NCI-H1092 (cell line): ENCODE measurements around the gene EXOC7.

Experiments used
- DNase-seq: peaks from one replicate; lab custom pipeline; 2025; lab: John Stamatoyannopoulos, UW

The EXOC7 gene

DNA sequence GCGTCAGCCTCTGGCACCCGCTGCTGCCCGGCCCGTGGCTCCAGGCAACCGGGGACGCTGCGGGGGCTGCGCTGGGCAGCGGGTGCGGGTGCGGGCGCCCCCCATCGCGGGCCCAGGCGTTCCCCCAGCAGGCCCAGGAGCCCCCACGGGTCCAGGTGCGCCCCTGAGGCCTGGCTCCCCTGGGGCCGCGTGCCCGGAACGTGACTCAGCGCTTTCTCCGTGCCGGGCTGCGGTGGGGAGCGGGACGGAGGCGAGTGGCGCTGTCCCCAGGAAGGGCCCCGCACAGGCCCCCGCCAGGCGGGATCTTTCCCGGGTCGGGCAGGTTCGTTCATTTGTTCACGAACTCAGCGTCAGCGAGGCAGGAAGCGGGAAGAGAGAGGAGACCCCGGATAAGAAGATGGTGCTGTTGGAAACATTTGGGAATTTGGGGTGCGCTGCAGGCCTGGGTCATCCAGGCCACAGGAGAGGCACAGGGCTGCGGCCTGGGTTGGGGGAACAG is 18.4 kb upstream of the EXOC7 start:
- DNase-seq, result no peak

DNA sequence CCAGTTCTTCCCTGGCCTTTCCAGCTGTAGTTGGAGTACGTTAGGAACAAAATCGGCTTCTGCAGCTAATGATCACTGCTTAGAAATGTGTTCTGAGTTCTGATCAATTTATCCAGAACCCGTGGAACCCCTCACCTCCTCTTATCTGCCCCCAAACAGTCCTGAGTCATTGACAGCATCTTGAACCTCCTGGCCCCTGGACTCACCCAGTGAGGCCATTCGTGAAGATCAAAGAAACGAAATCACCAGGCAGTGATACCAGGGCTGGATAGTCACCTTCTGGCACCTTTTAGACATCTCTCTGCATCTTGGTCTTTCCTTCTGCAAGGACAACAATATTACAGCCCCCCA is 17.0 kb upstream of the EXOC7 start:
- no peak for DNase-seq

DNA sequence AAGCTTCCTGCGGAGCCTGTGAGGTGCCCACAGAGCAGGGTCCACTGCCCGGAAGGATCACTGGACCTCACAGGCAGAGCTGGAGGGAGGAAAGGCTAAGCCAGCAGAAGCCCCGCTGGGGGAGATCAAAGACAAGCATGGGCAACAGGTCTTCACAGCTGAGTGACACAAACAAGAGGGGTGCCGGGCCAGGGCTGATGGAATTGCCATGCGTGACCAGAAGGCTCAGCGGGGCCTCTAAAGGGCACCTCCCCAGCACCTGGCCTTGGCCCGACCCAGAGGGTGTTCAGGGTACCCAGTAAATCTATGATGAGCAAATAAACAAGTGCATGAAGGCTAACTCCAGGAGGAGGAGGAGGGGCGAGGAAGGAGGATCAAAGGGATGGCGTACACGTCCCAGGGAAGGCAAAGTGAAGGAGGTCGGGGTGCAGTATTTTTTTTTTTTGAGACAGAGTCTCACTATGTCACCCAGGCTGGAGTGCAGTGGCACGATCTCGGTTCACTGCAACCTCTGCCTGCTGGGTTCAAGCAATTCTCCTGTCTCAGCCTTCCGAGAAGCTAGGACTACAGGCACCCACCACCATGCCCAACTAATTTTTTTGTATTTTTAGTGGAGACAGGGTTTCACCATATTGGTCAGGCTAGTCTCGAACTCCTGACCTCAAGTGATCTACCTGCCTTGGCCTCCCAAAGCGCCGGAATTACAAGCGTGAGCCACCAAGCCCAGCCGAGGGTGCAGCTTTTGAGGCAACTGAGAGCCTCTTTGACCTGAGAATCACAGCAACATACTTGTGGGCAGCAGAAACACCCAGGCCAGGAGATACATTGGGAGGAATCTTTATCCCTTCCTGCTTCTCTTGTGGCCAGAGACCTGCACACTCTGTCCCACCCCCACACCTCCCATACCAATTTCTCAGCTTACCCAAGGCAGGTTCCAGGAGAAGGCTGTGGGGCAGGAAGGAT is 16.1 kb upstream of the EXOC7 start:
- no peak for DNase-seq

DNA sequence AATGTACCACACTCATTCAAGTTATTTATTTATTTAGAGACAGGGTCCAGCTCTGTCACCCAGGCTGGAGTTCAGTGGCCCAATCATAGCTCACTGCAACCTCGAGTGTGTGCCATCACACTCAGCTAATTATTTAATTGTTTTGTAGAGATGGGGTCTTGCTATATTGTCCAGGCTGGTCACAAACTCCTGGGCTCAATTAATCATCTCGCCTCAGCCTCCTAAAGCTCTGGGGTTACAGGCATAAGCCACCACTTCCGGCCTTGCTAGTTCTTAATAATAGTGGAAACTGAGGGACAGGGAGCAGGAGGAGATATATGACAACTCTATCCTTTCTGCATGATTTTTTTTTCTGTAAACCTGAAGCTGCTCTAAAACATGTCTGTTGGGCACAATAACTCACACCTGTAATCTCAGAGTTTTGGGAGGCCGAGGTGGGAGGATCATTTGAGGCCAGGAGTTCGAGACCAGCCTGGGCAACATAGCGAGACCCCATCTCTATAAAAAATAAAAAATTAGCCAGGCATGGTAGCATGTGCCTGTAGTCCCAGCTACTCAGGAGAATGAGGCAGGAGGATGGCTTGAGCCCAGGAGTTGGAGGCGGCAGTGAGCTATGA is 11.7 kb upstream of the EXOC7 start:
- no peak for DNase-seq

DNA sequence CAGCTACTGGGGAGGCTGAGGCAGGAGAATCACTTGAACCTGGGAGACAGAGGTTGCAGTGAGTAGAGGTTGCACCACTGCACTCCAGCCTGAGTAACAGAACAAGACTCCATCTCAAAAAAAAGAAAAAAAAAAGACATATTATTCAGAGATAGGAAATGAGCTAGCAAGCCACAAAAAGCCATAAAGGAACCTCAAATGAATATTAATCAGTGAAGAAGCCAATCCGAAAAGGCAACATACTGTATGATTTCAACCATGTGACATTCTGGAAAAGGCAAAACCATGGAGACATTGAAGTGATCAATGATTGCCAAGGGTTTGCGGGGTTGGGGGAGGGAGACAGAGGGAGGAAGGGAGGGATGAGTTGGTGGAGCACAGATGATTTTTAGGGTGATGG is 8.4 kb upstream of the EXOC7 start:
- no peak for DNase-seq

DNA sequence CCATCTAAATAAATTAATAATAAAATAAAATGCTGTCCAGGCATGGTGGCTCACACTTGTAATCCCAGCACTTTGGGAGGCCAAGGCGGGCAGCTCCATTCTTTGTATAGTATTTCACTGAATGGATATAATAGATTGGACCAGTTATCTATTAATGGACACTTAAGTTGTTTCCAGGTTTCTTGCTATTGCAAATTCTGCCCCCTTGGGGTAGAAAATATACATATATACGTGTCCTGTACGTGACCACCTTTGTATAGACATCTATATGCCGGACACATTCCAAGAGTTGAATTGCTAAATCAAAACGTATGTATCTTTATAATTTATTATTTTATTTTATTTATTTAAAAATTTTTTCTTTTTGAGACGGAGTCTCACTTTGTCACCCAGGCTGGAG is 3.9 kb upstream of the EXOC7 start:
- DNase-seq, result no peak

DNA sequence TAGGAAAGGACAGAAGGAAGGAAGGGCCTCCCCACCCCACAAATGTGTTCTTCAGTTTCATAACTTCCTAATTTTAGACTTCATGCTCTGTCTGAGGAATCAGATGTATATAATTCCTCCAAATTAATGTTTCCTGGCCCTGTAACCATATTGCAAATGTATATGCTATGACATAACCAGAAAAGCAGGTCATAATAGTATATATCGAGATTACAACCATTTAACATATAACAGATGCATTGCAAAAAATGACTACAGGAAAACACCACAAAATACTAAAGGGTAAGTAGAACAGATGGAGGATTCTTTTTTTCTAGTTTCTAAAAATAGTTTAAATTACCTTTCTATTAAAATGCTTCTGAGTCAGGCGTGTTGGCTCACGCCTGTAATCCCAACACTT is 3.1 kb upstream of the EXOC7 start:
- DNase-seq, result no peak

DNA sequence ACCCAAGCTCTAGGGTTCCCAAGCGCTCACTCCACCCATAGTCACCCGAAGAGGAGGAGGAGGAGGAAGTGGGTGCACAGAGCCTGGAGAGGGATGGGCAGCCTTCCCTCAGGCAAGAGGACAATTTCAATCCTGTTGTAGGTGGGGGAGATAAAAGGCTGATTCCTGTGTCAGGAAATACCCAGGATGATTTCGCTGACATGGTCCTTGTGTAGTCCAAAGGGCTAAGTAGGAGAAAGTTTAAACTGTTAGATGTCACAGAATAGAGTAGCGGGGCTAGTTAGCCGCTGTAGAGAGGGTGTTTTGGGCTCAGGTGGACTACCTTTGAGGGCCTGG is 1.3 kb upstream of the EXOC7 start:
- DNase-seq, result no peak

DNA sequence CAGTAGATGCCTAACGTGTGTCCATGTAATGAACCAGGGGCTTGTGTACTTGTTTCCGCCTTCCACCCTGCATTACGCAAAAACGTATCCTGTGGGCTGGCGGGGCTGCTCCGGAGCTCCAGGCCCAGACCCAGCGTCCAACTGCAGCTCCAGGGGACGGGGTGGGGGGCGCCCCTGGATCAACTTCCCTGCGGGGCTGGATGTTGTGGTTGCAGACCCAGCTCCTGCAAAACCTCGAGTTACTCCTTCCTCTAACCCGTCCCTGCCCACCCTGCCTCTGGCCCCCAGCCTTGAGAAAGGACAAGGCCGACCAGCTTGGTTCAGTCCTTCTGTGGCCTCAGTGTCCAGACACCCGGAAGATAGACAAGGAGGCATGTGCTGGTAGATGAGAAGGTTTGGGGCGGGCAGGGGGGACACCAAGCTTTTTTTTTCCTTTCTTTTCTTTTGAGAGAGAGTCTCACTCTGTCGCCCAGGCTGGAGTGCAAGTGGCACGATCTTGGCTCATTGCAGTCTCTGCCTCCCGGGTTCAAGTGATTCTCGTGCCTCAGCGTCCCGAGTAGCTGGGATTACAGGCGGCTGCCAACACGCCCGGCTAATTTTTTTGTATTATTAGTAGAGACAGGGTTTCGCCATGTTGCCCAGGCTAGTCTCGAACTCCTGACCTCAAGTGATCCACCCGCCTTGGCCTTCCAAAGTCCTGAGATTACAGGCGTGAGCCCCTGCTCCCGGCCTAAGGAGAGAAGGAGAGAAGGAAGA is 731 bp upstream of the EXOC7 start:
- DNase-seq, result no peak

DNA sequence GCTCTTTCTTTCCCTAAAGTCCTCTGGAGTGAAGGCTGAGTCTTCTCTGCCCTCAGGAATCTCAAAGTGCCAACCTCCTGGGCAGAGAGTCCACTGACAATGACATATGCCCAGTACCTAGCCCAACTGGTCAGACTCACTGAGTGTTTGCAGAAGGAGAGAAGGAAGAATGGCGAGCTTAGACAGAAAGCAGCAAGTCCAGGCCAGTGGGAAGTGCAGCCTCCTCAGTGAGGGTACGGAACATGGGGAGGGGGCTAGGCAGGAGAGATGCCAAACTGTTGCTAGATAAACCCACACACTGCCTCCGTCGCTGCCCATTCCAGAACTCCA is 678 bp downstream of the EXOC7 start:
- DNase-seq, result no peak

DNA sequence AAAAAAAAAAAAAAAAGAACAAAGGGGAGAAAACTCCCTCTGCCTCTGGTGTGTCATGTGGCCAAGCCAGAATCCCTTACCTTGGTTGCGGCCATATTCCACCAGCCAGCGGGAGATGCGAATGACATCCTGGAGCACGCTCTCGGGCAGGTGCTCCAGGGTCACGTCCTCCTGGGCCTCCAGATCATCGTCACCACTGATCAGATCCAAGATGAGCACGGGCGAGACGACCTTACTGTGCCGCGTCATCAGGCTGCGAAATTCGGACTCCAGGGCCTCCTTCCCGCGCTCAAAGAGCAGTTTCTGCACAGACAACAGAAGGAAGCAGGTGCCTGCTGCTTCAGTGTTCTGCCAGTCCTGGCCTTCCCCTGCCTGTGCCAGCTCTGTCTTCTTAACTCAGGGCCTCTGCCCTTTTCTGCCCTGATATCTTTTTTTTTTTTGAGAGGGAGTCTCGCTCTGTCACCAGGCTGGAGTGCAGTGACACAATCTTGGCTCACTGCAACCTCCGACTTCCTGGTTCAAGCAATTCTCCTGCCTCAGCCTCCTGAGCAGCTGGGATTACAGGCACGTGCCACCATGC is 5.8 kb downstream of the EXOC7 start:
- DNase-seq, result no peak

DNA sequence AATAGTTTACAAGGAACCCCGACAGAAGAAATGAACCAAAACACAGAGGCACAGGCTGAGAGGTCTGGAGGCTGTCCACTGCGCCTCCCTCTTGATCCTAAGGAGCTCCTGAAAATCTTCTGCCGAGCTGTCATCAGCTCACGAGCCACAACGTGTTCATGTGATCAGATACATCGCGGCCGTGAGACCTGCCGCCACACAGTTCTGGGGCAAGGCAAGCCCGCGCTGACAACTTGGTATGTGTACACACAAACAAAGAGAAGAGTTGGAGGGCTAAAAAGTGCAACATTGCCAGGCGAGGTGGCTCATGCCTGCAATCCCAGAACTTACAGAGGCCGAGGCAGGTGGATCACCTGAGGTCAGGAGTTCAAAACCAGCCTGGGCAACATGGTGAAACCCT is 7.6 kb downstream of the EXOC7 start:
- no peak for DNase-seq

DNA sequence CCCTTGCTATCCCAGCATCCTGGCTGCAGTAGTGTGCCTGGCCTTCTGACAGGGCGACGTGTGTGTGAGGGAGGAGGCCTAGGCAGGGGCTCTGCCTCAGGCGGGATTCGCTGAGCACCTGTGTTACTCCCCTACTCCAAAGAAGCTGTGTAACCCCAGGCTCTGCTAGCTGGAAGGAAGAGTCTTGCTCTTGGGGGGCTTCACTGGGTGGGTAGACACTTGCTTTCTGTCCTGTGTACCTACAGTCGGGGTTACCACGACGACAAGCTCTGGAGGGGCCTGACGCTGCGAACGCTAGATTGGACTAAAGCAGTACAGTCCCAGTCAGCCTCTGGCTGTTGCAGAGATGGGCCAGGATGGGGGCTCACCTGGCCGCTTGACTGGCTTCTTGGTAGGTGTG is 9.5 kb downstream of the EXOC7 start:
- DNase-seq, result no peak

DNA sequence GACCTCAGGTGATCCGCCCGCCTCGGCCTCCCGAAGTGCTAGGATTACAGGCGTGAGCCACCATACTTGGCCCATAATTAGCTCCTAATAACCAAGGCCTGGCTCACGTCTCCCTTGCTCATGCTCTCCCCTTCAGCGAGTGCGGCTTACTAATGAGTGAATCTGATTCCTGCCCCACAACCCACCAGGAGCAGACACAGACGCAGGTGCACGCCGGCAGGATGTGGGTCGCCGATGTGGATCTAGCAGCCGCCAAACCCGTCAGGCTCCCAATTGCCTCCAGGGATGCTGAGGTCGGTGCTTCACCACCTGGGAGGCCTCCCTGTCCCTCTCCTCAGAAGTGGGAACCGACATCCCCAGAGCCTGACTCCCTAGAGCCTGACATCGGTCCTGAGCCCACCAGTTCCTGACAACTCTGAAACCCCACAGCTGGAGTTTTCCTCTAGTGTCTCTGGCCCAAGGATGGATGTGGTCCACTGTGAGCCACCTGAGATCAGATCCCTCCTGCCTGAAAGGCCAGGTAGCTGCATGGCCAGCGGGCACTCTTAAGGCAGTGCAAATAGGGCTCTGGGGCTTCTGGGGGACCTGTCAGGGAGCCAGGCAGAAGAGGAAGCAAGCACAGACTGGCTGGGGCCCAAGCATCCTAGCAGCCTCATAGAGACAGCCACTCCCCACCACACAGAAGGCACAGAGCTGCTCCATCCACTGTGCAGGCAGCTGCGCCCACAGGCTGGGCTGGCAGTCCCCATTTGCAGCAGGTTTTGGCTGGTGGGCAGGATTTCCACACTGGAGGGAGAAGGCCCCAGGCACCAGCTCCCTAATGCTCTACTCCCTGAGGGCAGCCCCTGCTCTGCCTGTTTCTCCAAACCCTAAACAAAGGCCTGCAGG is 10.8 kb downstream of the EXOC7 start:
- no peak for DNase-seq

DNA sequence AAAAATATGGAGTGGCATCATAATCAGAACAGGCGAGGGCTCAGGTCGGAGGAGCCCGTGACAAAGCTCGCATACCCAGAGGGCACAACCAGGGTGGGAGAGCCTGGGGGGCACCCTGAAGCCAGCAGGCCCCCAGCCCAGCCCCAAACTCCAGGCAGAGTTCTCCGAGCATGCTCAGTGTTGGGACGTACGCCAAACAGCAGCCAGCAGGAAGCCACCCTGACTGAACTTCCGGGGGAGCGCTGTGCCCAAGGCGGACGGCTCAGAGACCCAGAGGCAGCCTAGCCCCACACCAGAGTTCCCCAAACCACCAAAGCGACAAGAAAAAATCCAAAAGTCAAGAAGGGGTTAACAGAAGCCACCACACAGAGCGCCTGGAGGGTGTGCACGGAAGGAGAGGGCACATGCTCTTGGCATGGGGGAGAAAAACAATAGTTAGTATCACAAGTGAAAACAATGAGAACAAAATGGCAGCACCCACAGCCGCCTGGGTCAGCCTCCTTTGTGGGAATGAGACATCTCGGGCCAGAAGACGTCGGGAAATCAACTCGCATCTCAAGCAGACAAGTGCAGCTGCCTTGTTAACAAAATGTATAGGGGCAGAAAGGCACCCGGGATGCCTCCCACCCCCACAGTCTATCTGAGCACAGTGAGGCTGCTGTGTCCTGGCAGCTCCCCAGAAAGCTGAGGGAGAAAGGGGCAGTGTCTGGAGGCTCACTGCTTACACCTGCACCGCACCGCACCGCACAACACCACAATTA is 11.9 kb downstream of the EXOC7 start:
- DNase-seq, result no peak

DNA sequence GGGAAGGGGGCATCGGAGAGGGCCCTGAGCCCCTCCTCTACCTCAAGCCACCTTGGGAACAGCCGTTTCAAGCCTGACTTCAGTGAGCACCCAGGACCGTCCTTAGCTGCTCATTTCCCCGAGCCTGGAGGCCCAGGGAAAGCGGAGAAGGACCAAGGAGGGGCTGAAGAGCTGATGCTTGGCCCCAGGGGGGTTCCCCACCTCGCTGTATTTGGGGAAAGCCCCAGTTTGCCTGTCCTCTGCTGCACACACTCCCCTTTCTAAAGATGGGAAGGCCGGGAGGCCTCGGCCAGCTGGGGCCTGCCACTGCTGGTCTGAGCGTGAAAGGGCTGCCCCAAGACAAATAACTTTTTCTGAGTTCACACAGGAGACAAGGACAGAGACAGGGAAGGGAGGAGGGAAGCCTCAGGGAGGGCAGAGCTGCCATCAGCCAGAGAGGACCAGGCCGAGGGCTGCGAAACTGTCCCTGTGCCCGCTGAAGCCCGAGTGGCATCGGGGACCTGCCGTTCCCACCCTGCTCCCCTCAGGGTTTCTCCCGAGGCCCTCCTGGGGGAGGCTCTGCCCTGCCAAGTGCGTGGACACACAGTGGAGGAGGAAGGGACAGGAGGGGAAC is 13.0 kb downstream of the EXOC7 start:
- no peak for DNase-seq

DNA sequence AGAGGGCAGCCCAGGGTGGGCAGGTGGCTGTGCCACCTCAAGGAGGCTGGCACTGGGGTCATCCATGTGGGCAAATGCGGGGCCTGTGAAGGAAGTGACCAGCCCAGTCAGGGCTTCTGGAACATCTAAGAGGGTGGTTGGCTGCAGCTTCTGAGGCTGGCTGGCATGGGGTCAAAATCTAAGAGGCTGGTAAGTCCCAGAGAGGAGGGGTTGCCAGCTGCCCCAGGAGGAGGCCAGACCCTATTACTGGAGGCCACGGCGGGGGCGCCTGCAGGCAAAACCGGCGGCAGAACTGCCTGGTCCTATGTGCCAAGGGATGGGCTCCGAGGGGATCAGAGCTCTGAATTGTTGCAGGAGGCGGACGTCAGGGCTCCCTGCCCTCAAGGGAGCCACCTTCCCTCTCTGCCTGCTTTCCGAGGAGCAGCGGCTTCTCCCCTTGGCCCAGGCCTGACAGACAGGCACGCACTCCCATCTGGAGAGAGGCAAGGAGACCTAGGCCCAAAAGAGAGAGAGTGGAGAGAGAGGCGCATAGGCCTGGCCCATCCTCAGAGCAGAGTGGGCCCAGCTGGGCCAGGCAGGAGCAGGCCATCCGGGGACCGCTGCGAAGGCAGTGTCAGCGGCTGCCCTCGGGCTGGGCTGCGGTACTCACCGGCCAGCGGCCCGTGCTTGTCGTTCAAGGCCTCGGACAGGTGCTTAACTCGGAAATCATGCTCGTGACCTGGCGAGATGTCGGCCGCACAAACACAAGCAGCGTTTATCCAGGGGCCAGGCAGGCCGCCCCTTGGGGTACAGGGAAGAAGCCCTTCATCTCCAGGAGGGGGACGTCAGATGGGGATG is 13.7 kb downstream of the EXOC7 start:
- DNase-seq, result no peak

DNA sequence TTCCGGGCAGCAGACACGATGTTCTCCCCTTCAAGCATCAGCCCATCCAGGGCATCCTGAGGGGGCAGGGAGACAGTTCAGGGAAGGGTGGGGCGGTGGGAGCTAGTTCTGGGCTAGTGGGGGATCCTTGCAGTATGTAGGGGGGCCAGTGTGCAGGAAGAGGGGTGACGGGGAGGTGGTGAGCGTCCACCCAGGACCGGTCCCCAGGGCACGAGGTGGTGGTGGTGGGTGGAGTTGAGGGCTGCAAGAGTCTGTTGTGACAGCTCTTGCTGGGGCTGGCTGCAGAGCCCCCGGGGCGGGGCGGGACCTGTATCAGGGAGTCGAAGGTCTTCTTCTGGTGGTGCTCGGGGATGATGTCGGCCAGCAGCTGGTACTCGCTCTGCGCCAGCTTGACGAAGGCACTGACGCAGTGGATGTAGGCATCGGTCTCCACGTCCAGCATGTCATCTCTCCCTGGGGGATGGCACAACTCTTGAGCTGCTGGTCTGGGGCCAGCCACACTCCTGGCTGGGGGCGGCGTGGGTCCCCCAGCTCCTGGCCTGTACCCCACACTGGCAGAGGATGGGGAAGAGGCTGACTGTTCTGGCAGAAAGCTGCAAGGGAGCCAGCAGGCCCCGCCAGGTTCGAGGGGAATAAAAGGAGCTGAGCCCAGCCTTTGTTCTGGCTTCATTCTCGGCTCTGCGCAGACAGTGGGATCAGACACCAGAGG is 14.6 kb downstream of the EXOC7 start:
- DNase-seq, result no peak
